ENCODE data around the gene LARP4B. TPM values are rescaled to one million over a fixed set of nuclear protein-coding genes. Genes with fewer than 3 reads are reported as not detected.

LARP4B gene
- total RNA-seq, 1 experiment from 2014 or later: 122 TPM

GRCh38 chr10:953836-954235, 22.3 kb upstream of the LARP4B start (continued):
- TF ChIP-seq REST (IDR thresholded peaks at IDR 0.05; ENCODE audit: low read depth) (no peak), FOSL1 (IDR thresholded peaks at IDR 0.05; ENCODE audit: low read depth) (no peak), EGR1 (IDR thresholded peaks at IDR 0.05; ENCODE audit: low read depth) (no peak)

GRCh38 chr10:949446-949845, 17.9 kb upstream of the LARP4B start:
- DNase-seq (ENCODE audit: low read depth, low spot score) (no peak), ATAC-seq (no peak)
- intact Hi-C loops (cut with micrococcal nuclease): no loop called here
- Histone ChIP-seq H3K9ac (ENCODE audit: low read length) (no peak overlapping the region), H3K27ac (ENCODE audit: low read depth, low read length) (no peak overlapping the region), H3K36me3 (ENCODE audit: control insufficient read depth in 1 of 2, insufficient read depth in 2 of 2, low read length in 2 of 2) (no peaks in the 10 kb centered on the region), H3K4me2 (ENCODE audit: low read length) (no peak overlapping the region), H4K20me1 (ENCODE audit: insufficient read depth) (no peaks in the 10 kb centered on the region), H3K4me3 (replicated peaks in 1 of 2; ENCODE audit: low read depth in 1 of 2, low read length in 2 of 2) (no peak overlapping the region), H2AFZ (ENCODE audit: low read depth, low read length, poor library complexity, severe bottlenecking) (no peak overlapping the region), H3K9me2 (ENCODE audit: insufficient read depth) (no peaks in the 10 kb centered on the region), H3K4me1 (ENCODE audit: control insufficient read depth in 1 of 2, insufficient read depth in 2 of 2, low read length in 2 of 2) (no peaks in the 10 kb centered on the region), H3K9me3 (ENCODE audit: control insufficient read depth in 1 of 2, insufficient read depth in 1 of 2, low read depth in 1 of 2, low read length in 2 of 2) (no peaks in the 10 kb centered on the region), H3K79me2 (ENCODE audit: insufficient read depth, low read length) (no peaks in the 10 kb centered on the region), H3K27me3 (ENCODE audit: insufficient read depth, low read length) (peaks cover 21% of the 10 kb centered on the region)
- ChIA-PET RAD21 (ENCODE audit: low non-redundant PET in 1 of 2, low total read pairs in 2 of 2, uncharacterized antibody in 2 of 2, unreplicated experiment in 2 of 2) (no interaction called here), POLR2A (no interaction called here), CTCF (no interaction called here)
- no TSS peak for BruUV-seq (replicated peaks)
- TF ChIP-seq ELF1 (IDR thresholded peaks at IDR 0.05; ENCODE audit: borderline replicate concordance, low read depth): no peak
- no peak for TF ChIP-seq CTCF (IDR thresholded peaks at IDR 0.05 in 2 of 3, conservative IDR thresholded peaks at IDR 0.05 in 1 of 3; ENCODE audit: borderline replicate concordance in 1 of 3, insufficient read depth in 1 of 3, low read depth in 2 of 3, low read length in 2 of 3)
- no peak for TF ChIP-seq EGR1 (IDR thresholded peaks at IDR 0.05; ENCODE audit: low read depth)
- no peak for TF ChIP-seq REST (IDR thresholded peaks at IDR 0.05; ENCODE audit: low read depth)
- TF ChIP-seq SP1 (IDR thresholded peaks at IDR 0.05; ENCODE audit: low read depth): no peak
- no peak for TF ChIP-seq ATF3 (IDR thresholded peaks at IDR 0.05)
- no peak for TF ChIP-seq POLR2AphosphoS5 (IDR thresholded peaks at IDR 0.05; ENCODE audit: low read depth, low read length)
- TF ChIP-seq POLR2A (IDR thresholded peaks at IDR 0.05; ENCODE audit: borderline replicate concordance, extremely low read depth, insufficient read depth, insufficient read length): no peak
- no peak for TF ChIP-seq SRF (IDR thresholded peaks at IDR 0.05; ENCODE audit: low read depth)
- TF ChIP-seq FOSL1 (IDR thresholded peaks at IDR 0.05; ENCODE audit: low read depth): no peak
- TF ChIP-seq ZFX (IDR thresholded peaks at IDR 0.05): no peak
- TF ChIP-seq EZH2phosphoT487 (IDR thresholded peaks at IDR 0.05; ENCODE audit: borderline replicate concordance): no peak
- TF ChIP-seq JUND (IDR thresholded peaks at IDR 0.05): no peak
- no peak for TF ChIP-seq RAD21 (IDR thresholded peaks at IDR 0.05; ENCODE audit: low read depth)
- no peak for TF ChIP-seq CEBPB (IDR thresholded peaks at IDR 0.05; ENCODE audit: low read depth)
- TF ChIP-seq MAX (IDR thresholded peaks at IDR 0.05): no peak

Data from HCT116 (cell line).